Measurements from ENCODE around the gene GNG13.
"Not testable (repeated sequence)": the region's sequence is repeated elsewhere in the genome, so short reads cannot be mapped to it uniquely, and the experiment has no call there.

The GNG13 gene

DNA sequence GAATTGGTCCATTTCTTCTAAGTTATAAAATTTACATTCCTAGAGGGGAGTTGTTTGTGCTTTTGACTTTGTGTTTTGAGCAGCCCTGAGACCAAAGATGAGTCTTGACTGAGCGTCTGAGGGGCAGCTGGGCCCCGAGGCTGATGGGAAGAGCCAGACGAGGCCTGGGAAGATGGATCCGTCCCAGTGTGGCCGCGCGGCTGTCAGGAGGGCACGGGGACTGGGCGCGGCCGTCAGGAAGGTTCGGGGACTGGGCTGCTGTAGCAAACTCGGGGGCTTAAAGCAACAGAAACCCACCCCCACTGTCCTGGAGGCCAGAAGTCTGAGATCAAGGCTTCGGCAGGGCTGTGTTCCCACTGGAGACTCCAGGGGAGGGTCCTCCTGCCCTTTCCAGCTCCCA lies 38.2 kb upstream of the GNG13 start:
- H3K4me3 ChIP-seq (ENCODE audit: control insufficient read depth, low read depth, low read length) = no peak overlapping the region
- TF ChIP-seq, protein P1, sequence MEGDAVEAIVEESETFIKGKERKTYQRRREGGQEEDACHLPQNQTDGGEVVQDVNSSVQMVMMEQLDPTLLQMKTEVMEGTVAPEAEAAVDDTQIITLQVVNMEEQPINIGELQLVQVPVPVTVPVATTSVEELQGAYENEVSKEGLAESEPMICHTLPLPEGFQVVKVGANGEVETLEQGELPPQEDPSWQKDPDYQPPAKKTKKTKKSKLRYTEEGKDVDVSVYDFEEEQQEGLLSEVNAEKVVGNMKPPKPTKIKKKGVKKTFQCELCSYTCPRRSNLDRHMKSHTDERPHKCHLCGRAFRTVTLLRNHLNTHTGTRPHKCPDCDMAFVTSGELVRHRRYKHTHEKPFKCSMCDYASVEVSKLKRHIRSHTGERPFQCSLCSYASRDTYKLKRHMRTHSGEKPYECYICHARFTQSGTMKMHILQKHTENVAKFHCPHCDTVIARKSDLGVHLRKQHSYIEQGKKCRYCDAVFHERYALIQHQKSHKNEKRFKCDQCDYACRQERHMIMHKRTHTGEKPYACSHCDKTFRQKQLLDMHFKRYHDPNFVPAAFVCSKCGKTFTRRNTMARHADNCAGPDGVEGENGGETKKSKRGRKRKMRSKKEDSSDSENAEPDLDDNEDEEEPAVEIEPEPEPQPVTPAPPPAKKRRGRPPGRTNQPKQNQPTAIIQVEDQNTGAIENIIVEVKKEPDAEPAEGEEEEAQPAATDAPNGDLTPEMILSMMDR (conservative IDR thresholded peaks at IDR 0.05; ENCODE audit: control insufficient read depth, insufficient read depth, low read depth, low read length) = no peak

DNA sequence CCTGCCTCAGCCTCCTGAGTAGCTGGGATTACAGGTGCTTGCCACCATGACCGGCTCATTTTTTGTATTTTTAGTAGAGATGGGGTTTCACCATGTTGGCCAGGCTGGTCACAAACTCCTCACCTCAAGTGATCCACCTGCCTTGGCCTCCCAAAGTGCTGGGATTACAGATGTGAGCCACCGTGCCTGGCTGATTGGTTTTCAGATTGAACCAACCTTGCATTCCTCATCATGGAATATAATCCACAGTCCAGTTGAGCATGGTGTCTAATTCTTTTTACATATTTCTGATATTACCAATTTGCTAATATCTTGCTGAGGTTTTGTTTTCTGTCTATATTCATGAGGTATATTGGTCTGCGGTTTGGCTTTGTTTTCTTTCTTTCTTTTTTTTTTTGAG lies 36.3 kb upstream of the GNG13 start:
- DNase-seq (ENCODE audit: low read depth) = not testable (repeated sequence)

More for the DNA sequence above, 38.2 kb upstream of the GNG13 start:
- no peak for DNase-seq (ENCODE audit: low read depth)

DNA sequence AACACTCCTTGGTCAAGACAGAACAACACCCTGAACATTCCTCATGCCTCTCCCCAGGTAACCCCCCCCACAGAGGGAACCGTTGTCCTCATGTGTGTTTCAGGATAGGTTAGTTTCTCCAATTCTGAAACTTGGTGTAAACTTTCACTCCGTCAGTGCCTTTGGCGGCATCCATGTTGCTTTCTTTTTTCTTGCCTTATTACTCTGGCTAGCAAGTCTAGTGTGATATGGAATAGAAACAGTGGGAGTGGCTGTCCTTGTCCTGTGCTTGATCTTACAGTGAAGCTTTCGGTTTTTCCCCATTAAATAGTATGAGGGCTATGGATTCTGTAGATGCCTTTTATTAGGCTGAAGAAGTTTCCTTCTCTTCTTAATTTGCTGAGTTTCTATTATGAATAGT lies 35.7 kb upstream of the GNG13 start:
- H3K4me3 ChIP-seq (ENCODE audit: control insufficient read depth, low read depth, low read length) = no peak overlapping the region
- TF ChIP-seq, protein P1 (conservative IDR thresholded peaks at IDR 0.05; ENCODE audit: control insufficient read depth, insufficient read depth, low read depth, low read length) = no peak
- DNase-seq (ENCODE audit: low read depth) = no peak

More for the DNA sequence above, 36.3 kb upstream of the GNG13 start:
- H3K4me3 ChIP-seq (ENCODE audit: control insufficient read depth, low read depth, low read length) = not testable (repeated sequence)

DNA sequence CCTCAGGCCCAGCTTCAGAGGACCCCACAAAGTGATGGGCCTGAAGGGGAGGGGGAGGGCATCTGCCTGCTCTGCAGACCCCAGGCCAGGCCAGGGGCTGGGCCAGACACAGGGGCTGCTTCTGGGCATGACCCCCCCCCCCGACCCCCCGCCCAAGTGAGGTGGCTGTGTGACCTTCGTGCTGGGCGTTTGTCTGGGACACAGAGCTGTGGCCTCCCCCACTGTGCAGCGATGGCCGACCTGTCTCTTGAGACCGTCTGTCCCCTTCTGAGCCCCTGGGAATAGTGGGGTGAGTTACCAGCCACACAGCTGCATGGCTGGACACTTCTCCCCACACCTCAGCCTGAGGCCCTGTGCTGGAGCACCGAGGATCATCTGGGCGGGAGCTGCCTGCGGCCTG lies 34.8 kb upstream of the GNG13 start:
- no peak overlapping the region for H3K4me3 ChIP-seq (ENCODE audit: control insufficient read depth, low read depth, low read length)
- TF ChIP-seq, protein P1 (conservative IDR thresholded peaks at IDR 0.05; ENCODE audit: control insufficient read depth, insufficient read depth, low read depth, low read length) = no peak
- no peak for DNase-seq (ENCODE audit: low read depth)

DNA sequence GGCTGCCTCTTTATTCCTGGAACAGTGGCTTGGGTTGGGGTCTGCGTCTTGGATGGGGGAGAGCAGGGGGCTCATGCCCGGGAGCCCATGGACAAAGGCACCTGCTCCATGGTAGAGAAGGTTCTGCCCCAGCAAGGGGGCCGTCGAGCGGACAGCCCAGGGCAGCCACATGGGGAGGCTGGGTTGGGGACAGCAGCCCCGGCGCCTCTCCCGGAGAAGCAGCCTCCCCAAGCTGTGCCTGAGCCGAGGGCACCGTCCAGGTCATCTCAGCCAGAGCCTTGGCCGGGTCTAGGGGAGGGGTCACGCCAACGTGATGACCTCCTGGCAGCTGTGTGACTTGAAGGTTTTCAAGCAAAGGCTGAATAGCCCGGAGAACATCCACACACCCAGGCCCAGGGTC lies 32.9 kb upstream of the GNG13 start:
- no peak overlapping the region for H3K4me3 ChIP-seq (ENCODE audit: control insufficient read depth, low read depth, low read length)
- no peak for DNase-seq (ENCODE audit: low read depth)
- TF ChIP-seq, protein P1 (conservative IDR thresholded peaks at IDR 0.05; ENCODE audit: control insufficient read depth, insufficient read depth, low read depth, low read length) = no peak

DNA sequence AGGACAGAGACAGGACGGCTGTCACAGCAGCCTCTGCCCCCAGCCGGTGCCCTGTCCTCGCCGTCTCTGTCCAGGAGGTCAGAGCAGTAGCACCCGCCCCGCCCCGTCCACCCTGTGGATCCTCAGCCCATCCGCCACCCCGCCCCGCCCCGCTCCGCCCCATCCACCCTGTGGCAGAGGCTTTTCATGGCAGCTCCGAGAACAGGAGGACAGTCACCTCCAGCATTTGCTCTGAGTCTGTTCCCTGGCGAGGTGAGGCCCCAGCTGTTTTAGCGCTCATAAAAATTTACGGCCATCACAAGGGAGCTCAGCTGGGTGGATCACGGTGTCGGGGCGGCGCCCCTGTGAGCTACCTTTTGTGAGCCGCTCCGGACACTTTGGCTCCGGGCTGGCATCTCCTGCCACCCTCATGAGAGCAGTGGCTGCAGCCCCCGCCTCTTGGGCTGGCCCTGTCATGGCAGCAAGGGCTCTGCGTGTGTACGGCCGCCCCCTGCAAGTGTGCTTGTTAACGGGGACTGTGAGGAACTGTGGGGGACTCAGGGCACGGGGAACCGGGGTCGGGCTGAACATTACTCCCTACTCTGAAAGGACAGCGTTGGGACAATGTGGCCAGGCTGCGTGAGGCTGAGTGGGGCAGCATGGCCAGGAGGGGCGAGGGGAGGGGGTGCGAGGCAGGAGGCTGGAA lies 32.3 kb upstream of the GNG13 start:
- TF ChIP-seq, protein P1 (conservative IDR thresholded peaks at IDR 0.05; ENCODE audit: control insufficient read depth, insufficient read depth, low read depth, low read length) = no peak
- no peak overlapping the region for H3K4me3 ChIP-seq (ENCODE audit: control insufficient read depth, low read depth, low read length)
- DNase-seq (ENCODE audit: low read depth) = no peak

DNA sequence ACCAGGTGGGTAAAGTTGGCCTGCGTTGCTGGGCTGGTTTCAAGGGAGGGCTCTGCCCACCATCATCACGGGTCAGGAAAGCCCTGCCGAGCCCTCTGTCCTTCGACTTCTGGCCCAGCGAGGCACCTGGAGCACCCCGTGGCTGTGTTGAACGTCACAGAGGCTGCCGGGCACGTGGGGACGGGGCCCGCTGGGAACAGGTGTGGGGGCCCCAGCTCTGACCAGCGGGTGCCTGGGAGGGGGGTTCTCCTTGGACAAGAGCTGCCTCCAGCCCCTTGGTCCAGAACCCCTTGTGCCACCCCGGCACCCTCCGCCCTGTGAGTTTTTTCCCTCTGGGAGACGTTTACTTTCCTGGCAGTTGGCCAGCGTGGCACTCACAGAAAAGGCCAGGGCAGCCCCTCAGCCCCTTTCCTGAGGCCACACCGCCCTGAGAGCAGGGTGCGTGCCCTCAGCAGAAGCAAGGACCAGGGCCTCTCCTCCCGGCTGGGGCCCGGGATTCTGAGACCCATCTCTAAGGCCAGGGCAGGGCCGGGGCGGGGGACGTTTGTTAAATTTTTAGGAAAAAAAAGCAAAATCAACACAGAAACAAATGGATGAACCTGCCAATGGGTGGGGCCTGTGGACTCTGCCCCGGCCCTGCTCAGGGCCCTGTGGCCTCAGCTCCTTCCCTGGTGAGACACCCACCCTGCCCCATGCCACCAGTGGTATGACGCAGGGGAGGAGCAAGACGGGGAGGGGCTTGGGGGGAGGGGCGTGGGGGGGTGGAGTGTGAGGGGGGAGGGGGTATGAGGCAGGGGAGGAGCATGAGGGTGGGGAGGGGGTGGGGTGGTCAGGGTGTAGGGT lies 31.3 kb upstream of the GNG13 start:
- no peak for DNase-seq (ENCODE audit: low read depth)
- H3K4me3 ChIP-seq (ENCODE audit: control insufficient read depth, low read depth, low read length) = no peak overlapping the region
- TF ChIP-seq, protein P1 (conservative IDR thresholded peaks at IDR 0.05; ENCODE audit: control insufficient read depth, insufficient read depth, low read depth, low read length) = no peak
